ENCODE results near the gene CEP55. TPM values are rescaled to one million over a fixed set of nuclear protein-coding genes. Genes with fewer than 3 reads are reported as not detected.

The CEP55 gene
- total RNA-seq, 2 donors from 2014 or later: 2.0 to 7.4 TPM

DNA sequence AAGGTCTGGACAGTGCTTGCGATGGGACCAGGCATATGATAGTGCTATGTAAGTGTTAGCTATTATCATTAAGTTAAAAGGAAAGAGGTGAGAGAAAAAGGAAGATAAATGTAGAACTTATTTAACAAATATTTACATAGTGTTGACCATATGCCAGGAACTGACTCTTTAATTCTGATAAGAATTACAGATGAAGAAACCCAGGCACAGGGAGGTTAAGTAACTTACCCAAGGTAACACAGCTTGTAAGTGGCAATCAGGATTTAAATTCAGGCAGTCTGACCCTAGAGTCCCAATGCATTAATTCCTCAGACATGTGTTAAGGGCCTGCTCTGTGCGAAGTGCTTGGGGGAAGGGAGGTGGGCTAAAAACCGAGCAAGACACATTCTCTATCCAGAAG lies 81.2 kb downstream of the CEP55 start:
- intact Hi-C loops (cut with DNase I, micrococcal nuclease): no loop called here
- DNase-seq (no peak), ATAC-seq (peak; percentile 10)

Other genes with a start within 250 kb of the CEP55 start
- gene MYOF, start 14.3 kb upstream of the CEP55 start, total RNA-seq: 100 to 1,000 TPM; 106 to 110 TPM
- 10 to 100 TPM; 36.9 to 44.4 TPM for gene FFAR4, start 70.1 kb downstream of the CEP55 start, total RNA-seq
- gene RBP4, start 104.6 kb downstream of the CEP55 start, total RNA-seq: 10 to 100 TPM in 1 of 2 donors, 1 to 10 TPM in 1; 8.3 to 10.1 TPM
- gene PDE6C, start 115.9 kb downstream of the CEP55 start, total RNA-seq: not detected
- gene FRA10AC1, start 206.0 kb downstream of the CEP55 start, total RNA-seq: 10 to 100 TPM in 1 of 2 donors, 1 to 10 TPM in 1; 8.3 to 14.6 TPM

Measured in left colon (tissue), 2 donors.